ENCODE data around the gene MYH13.
A peak's percentile ranks its signal among the peaks of the same experiment; 100 is the strongest.
"Not testable (repeated sequence)": the region's sequence is repeated elsewhere in the genome, so short reads cannot be mapped to it uniquely, and the experiment has no call there.

MYH13 gene

DNA sequence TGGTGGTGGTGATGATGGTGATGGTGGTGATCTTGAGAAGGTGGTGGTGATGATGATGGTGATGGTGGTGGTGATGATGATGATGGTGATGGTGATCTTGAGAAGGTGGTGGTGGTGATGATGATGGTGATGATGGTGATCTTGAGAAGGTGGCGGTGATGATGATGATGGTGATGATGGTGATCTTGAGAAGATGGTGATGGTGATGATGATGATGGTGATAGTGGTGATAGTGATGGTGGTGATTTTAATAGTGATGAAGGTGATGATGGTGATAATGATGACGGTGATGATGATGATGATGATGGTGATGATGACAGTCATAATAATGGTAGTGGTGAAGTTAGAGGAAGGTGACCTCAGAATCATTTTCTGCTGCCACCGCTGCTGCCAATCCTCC, 75.1 kb downstream of the MYH13 start:
- no peak for DNase-seq (ENCODE audit: low spot score)
- in situ Hi-C loops (cut with MboI; ENCODE audit: low sequenced_read_pairs, unreplicated experiment), result no loop called here

DNA sequence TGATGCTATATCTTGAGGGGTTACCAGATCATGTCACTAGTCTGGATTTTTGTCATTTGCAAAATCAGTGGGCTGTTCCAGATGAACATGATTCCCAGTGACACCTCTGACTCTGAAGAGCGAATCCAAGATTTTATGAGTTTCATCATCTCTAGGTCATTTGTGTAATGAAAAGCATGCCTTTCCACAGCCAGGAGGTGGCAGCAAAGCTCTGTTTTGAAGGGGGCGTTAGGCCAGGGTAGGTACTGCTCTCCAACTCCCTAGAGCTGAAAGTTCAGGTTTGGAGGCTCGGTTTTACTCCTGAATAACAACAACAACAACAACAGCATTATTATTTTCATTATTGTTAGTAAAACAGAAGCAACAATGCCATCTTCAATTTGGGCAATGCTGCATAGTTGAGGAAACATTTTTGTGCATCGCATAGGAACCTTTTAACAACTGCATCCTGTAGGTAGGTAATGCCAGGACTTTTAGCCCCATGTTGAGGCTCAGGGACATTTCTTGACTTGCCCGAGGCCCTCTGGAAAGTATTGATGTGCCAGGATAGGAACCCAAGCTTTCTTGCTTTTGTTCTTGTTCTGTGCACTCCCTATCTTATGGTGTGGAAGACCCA, 77.0 kb downstream of the MYH13 start:
- peak; percentile 63 for DNase-seq (ENCODE audit: low spot score)
- in situ Hi-C loops (cut with MboI; ENCODE audit: low sequenced_read_pairs, unreplicated experiment), result no loop called here
- TF ChIP-seq, protein P1, sequence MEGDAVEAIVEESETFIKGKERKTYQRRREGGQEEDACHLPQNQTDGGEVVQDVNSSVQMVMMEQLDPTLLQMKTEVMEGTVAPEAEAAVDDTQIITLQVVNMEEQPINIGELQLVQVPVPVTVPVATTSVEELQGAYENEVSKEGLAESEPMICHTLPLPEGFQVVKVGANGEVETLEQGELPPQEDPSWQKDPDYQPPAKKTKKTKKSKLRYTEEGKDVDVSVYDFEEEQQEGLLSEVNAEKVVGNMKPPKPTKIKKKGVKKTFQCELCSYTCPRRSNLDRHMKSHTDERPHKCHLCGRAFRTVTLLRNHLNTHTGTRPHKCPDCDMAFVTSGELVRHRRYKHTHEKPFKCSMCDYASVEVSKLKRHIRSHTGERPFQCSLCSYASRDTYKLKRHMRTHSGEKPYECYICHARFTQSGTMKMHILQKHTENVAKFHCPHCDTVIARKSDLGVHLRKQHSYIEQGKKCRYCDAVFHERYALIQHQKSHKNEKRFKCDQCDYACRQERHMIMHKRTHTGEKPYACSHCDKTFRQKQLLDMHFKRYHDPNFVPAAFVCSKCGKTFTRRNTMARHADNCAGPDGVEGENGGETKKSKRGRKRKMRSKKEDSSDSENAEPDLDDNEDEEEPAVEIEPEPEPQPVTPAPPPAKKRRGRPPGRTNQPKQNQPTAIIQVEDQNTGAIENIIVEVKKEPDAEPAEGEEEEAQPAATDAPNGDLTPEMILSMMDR (IDR thresholded peaks at IDR 0.05; ENCODE audit: borderline replicate concordance, control extremely low read depth, extremely low read depth, insufficient read depth, missing control alignments), result peak; percentile 65

More for the DNA sequence above, 75.1 kb downstream of the MYH13 start:
- TF ChIP-seq, protein P1 (IDR thresholded peaks at IDR 0.05; ENCODE audit: borderline replicate concordance, control extremely low read depth, extremely low read depth, insufficient read depth, missing control alignments), result no peak

DNA sequence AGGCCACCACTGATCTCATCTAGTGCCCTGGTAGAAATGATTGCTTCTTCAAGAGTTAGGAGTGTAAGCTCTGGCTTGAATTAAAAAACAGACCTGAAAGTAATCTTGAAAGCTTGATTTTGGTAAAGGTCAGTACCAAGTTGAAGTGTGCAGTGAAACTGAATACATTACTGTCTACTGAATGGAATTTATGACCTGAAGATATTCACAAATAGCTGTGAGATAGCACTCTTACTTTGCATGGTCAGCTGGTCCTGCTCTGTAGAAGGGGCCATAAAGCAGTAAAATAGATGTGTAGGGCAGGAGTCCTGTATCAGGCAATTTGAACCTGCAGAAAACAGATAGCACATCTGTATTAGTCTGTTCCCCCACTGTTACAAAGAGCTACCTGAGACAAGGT, 78.6 kb downstream of the MYH13 start:
- DNase-seq (ENCODE audit: low spot score), result peak; percentile 60
- in situ Hi-C loops (cut with MboI; ENCODE audit: low sequenced_read_pairs, unreplicated experiment), result no loop called here
- TF ChIP-seq, protein P1 (IDR thresholded peaks at IDR 0.05; ENCODE audit: borderline replicate concordance, control extremely low read depth, extremely low read depth, insufficient read depth, missing control alignments), result no peak

DNA sequence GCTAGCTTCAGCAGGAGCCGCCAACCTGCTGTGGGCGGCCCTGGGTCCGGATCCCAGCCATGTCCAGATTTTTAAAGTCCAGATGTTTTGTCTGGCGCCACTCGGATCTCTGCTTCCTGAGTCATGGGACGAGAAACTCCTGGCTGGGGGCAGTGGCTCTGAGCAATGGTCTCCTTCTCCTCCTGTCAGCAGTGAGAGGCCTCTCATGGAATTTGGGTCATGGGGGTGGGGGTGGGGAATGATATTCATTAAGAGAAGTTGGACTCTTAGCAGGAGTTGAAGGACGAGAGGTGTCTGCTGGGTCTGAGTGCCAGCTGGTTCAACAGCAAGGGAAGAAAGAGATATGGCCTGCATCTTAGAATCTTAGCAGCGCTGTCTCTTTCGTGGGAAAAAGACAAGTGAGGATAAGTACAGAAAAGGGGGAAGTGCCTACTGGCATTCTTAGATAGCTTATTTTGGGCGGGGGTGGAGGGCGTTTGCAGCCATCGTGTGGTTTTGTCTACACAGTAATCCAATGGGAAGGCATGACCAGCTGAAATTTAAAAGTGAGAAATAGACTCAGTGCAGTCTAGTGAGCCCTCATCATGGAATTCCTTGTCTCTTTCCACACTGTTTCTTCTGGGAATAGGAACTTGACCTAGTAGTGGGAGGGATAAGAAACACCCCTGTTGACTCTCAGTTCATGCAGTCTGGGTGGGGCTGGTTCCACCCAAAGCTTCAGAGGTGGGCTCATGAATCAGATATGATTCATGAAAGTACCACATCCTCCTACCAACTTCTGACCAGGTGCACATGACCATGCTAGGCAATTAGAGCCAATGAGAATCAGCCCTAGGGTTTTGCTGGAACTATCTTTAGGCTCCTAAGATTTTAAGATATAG, 80.5 kb downstream of the MYH13 start:
- peak; percentile 50 for DNase-seq (ENCODE audit: low spot score)
- TF ChIP-seq, protein P1 (IDR thresholded peaks at IDR 0.05; ENCODE audit: borderline replicate concordance, control extremely low read depth, extremely low read depth, insufficient read depth, missing control alignments), result no peak
- in situ Hi-C loops (cut with MboI; ENCODE audit: low sequenced_read_pairs, unreplicated experiment), result no loop called here

DNA sequence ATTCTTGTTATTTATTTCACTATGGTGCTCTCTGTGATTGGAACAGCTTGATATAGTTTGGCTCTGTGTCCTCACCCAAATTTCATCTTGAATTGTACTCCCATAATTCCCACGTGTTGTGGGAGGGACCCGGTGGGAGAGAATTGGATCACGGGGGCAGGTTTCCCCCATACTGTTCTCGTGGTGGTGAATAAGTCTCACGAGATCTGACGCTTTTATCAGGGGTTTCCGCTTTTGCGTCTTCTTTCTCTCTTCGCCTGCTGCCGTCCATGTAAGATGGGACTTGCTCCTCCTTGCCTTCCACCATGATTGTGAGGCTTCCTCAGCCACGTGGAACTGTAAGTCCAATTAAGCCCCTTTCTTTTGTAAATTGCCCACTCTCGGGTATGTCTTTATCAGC, 81.2 kb downstream of the MYH13 start:
- DNase-seq (ENCODE audit: low spot score); in situ Hi-C loops (cut with MboI; ENCODE audit: low sequenced_read_pairs, unreplicated experiment): not testable (repeated sequence)

DNA sequence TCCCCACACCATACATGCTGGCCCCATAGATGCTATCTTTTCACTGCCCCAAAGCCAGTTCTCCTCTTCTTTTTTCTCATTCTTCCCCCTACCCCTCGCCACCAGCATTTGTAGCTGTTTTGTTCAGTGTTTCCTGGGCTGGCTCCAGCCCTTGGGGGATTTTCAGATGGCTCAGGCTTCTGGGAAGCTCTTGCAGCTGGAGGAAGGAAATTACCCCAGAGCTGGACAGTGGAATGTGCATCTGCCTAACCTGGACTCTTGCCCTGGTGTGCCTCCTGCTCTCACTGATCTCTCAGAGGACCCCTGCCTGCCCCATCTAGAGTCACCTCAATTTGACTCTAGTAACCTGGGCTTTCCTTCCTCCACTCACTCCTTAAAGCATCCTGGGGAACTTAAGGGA, 82.8 kb downstream of the MYH13 start:
- in situ Hi-C loops (cut with MboI; ENCODE audit: low sequenced_read_pairs, unreplicated experiment), result no loop called here
- TF ChIP-seq, protein P1 (IDR thresholded peaks at IDR 0.05; ENCODE audit: borderline replicate concordance, control extremely low read depth, extremely low read depth, insufficient read depth, missing control alignments), result no peak
- no peak for DNase-seq (ENCODE audit: low spot score)

DNA sequence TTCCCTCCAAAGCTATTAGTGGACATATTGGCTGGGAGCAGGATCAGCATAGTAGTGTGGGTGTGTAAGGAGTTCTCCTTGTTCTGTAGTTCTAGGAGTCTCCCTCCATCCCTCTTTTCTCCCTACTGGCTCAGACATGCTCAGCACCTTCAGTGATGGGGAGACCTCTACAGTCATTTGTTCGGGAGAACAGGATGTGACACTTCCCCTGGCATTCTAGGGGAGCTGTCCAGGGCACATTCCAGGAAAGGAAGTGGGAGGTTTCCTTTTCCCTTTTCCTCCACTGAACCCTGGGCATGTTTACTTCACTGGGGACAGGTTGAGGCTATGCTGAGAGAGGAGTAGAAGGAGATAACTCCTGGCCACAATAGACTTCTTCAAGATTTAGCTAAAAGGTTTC, 86.5 kb downstream of the MYH13 start:
- TF ChIP-seq, protein P1 (IDR thresholded peaks at IDR 0.05; ENCODE audit: borderline replicate concordance, control extremely low read depth, extremely low read depth, insufficient read depth, missing control alignments), result no peak
- DNase-seq (ENCODE audit: low spot score), result no peak
- in situ Hi-C loops (cut with MboI; ENCODE audit: low sequenced_read_pairs, unreplicated experiment), result no loop called here

Data from GM13976 (cell line).